ENCODE data around the gene ASXL3.

The ASXL3 gene

GRCh38 chr18:33577685-33578517, at the start of gene ASXL3:
ASXL3 (plus strand) TSS chr18:33578219; CDS start chr18:33578632, 413 bp downstream.
- Mint-ChIP-seq H3K36me3 (no peaks in the 10 kb centered on the region), H3K4me1 (ENCODE audit: low read depth) (peaks cover 4% of the 10 kb centered on the region), H3K27ac (no peak within 1 kb of the TSS)

GRCh38 chr18:33532978-33533377, 45.0 kb upstream of the ASXL3 start:
- H3K4me3 Mint-ChIP-seq, result no peak overlapping the region
- H3K36me3 Mint-ChIP-seq, result no peaks in the 10 kb centered on the region
- H3K27me3 Mint-ChIP-seq, result no peaks in the 10 kb centered on the region
- no peak overlapping the region for H3K27ac Mint-ChIP-seq
- H3K9me3 Mint-ChIP-seq (ENCODE audit: low read depth), result peaks cover 14% of the 10 kb centered on the region
- H3K4me1 Mint-ChIP-seq (ENCODE audit: low read depth), result no peaks in the 10 kb centered on the region

More at GRCh38 chr18:33577685-33578517, at the start of gene ASXL3:
- no peaks in the 10 kb centered on the region for H3K9me3 Mint-ChIP-seq (ENCODE audit: low read depth)
- peak within 1 kb of the TSS; percentile 77 for H3K4me3 Mint-ChIP-seq
- peaks cover 10% of the 10 kb centered on the region for H3K27me3 Mint-ChIP-seq

- no peaks in the 10 kb centered on the region for H3K9me3 Mint-ChIP-seq (ENCODE audit: low read depth)
- H3K36me3 Mint-ChIP-seq, result no peaks in the 10 kb centered on the region
- no peak overlapping the region for H3K4me3 Mint-ChIP-seq
- no peaks in the 10 kb centered on the region for H3K4me1 Mint-ChIP-seq (ENCODE audit: low read depth)
- H3K27me3 Mint-ChIP-seq, result no peaks in the 10 kb centered on the region
- no peak overlapping the region for H3K27ac Mint-ChIP-seq
Observed at GRCh38 chr18:33536904-33537303, 41.1 kb upstream of the ASXL3 start.

- H3K36me3 Mint-ChIP-seq, result no peaks in the 10 kb centered on the region
- no peak overlapping the region for H3K27ac Mint-ChIP-seq
- no peaks in the 10 kb centered on the region for H3K9me3 Mint-ChIP-seq (ENCODE audit: low read depth)
- H3K4me3 Mint-ChIP-seq, result no peak overlapping the region
- H3K27me3 Mint-ChIP-seq, result no peaks in the 10 kb centered on the region
- no peaks in the 10 kb centered on the region for H3K4me1 Mint-ChIP-seq (ENCODE audit: low read depth)
Observed at GRCh38 chr18:33538418-33539042, 39.5 kb upstream of the ASXL3 start.

- Mint-ChIP-seq H3K9me3 (ENCODE audit: low read depth) (no peaks in the 10 kb centered on the region), H3K36me3 (no peaks in the 10 kb centered on the region), H3K27ac (no peak overlapping the region), H3K4me1 (ENCODE audit: low read depth) (no peaks in the 10 kb centered on the region), H3K27me3 (no peaks in the 10 kb centered on the region), H3K4me3 (no peak overlapping the region)
Observed at GRCh38 chr18:33540392-33540791, 37.6 kb upstream of the ASXL3 start.

GRCh38 chr18:33541316-33541715, 36.7 kb upstream of the ASXL3 start:
- no peaks in the 10 kb centered on the region for H3K4me1 Mint-ChIP-seq (ENCODE audit: low read depth)
- H3K4me3 Mint-ChIP-seq, result no peak overlapping the region
- no peaks in the 10 kb centered on the region for H3K36me3 Mint-ChIP-seq
- no peak overlapping the region for H3K27ac Mint-ChIP-seq
- H3K27me3 Mint-ChIP-seq, result no peaks in the 10 kb centered on the region
- no peaks in the 10 kb centered on the region for H3K9me3 Mint-ChIP-seq (ENCODE audit: low read depth)

GRCh38 chr18:33556846-33557245, 21.2 kb upstream of the ASXL3 start:
- H3K27ac Mint-ChIP-seq, result no peak overlapping the region
- H3K36me3 Mint-ChIP-seq, result no peaks in the 10 kb centered on the region
- H3K4me3 Mint-ChIP-seq, result no peak overlapping the region
- no peaks in the 10 kb centered on the region for H3K4me1 Mint-ChIP-seq (ENCODE audit: low read depth)
- no peaks in the 10 kb centered on the region for H3K9me3 Mint-ChIP-seq (ENCODE audit: low read depth)
- no peaks in the 10 kb centered on the region for H3K27me3 Mint-ChIP-seq

- no peaks in the 10 kb centered on the region for H3K36me3 Mint-ChIP-seq
- no peak overlapping the region for H3K27ac Mint-ChIP-seq
- H3K4me3 Mint-ChIP-seq, result no peak overlapping the region
- H3K4me1 Mint-ChIP-seq (ENCODE audit: low read depth), result no peaks in the 10 kb centered on the region
- no peaks in the 10 kb centered on the region for H3K27me3 Mint-ChIP-seq
- no peaks in the 10 kb centered on the region for H3K9me3 Mint-ChIP-seq (ENCODE audit: low read depth)
Observed at GRCh38 chr18:33557706-33558105, 20.3 kb upstream of the ASXL3 start.

- H3K4me3 Mint-ChIP-seq, result no peak overlapping the region
- no peaks in the 10 kb centered on the region for H3K27me3 Mint-ChIP-seq
- no peaks in the 10 kb centered on the region for H3K36me3 Mint-ChIP-seq
- H3K27ac Mint-ChIP-seq, result no peak overlapping the region
- no peaks in the 10 kb centered on the region for H3K4me1 Mint-ChIP-seq (ENCODE audit: low read depth)
- no peaks in the 10 kb centered on the region for H3K9me3 Mint-ChIP-seq (ENCODE audit: low read depth)
Observed at GRCh38 chr18:33558529-33558928, 19.5 kb upstream of the ASXL3 start.

GRCh38 chr18:33560686-33561370, 17.2 kb upstream of the ASXL3 start:
- Mint-ChIP-seq H3K4me3 (no peak overlapping the region), H3K27me3 (no peaks in the 10 kb centered on the region), H3K36me3 (no peaks in the 10 kb centered on the region), H3K9me3 (ENCODE audit: low read depth) (no peaks in the 10 kb centered on the region), H3K4me1 (ENCODE audit: low read depth) (no peaks in the 10 kb centered on the region), H3K27ac (no peak overlapping the region)

- Mint-ChIP-seq H3K4me1 (ENCODE audit: low read depth) (no peaks in the 10 kb centered on the region), H3K4me3 (no peak overlapping the region), H3K27me3 (no peaks in the 10 kb centered on the region), H3K27ac (no peak overlapping the region), H3K36me3 (no peaks in the 10 kb centered on the region), H3K9me3 (ENCODE audit: low read depth) (peaks cover 8% of the 10 kb centered on the region)
Observed at GRCh38 chr18:33562741-33563140, 15.3 kb upstream of the ASXL3 start.

- H3K9me3 Mint-ChIP-seq (ENCODE audit: low read depth), result peaks cover 9% of the 10 kb centered on the region
- no peaks in the 10 kb centered on the region for H3K36me3 Mint-ChIP-seq
- no peaks in the 10 kb centered on the region for H3K4me1 Mint-ChIP-seq (ENCODE audit: low read depth)
- H3K4me3 Mint-ChIP-seq, result no peak overlapping the region
- H3K27ac Mint-ChIP-seq, result no peak overlapping the region
- no peaks in the 10 kb centered on the region for H3K27me3 Mint-ChIP-seq
Observed at GRCh38 chr18:33567705-33568104, 10.3 kb upstream of the ASXL3 start.

- peaks cover 6% of the 10 kb centered on the region for H3K9me3 Mint-ChIP-seq (ENCODE audit: low read depth)
- H3K4me3 Mint-ChIP-seq, result no peak overlapping the region
- no peaks in the 10 kb centered on the region for H3K4me1 Mint-ChIP-seq (ENCODE audit: low read depth)
- H3K27me3 Mint-ChIP-seq, result peaks cover 6% of the 10 kb centered on the region
- H3K36me3 Mint-ChIP-seq, result no peaks in the 10 kb centered on the region
- no peak overlapping the region for H3K27ac Mint-ChIP-seq
Observed at GRCh38 chr18:33571998-33572787, 5.8 kb upstream of the ASXL3 start.

- Mint-ChIP-seq H3K27me3 (peaks cover 10% of the 10 kb centered on the region), H3K9me3 (ENCODE audit: low read depth) (no peaks in the 10 kb centered on the region)
Observed at GRCh38 chr18:33573193-33573592, 4.8 kb upstream of the ASXL3 start.

More at GRCh38 chr18:33573193-33573592, 4.8 kb upstream of the ASXL3 start:
- Mint-ChIP-seq H3K4me3 (no peak overlapping the region), H3K27ac (no peak overlapping the region), H3K36me3 (no peaks in the 10 kb centered on the region), H3K4me1 (ENCODE audit: low read depth) (peaks cover 4% of the 10 kb centered on the region)
